Pancreas (tissue), 10 donors: ENCODE measurements around the gene PTPRO. TPM values are rescaled to one million over a fixed set of nuclear protein-coding genes. Genes with fewer than 3 reads are reported as not detected.

Source experiments
- ATAC-seq, 4 donors: fragments of 200-7000 bp; cut with Tn5 transposase; one replicate each; pipeline versions ENCODE4 v1.8.0 to v1.9.1; 2020; ENCODE audit warnings: mild to moderate bottlenecking in 4 of 4, moderate library complexity in 4 of 4
- DNase-seq, 6 donors: peaks; one replicate each; pipeline ENCODE4 v3.0.0-alpha.2; 2020
- FAIRE-seq: peaks from 2 replicates; lab custom pipeline; 2012; peaks lifted over from hg19 to GRCh38; lab: Jason Lieb, UNC
- H3K27ac ChIP-seq, 4 donors: fragments of 200-600 bp; sonication (generic); 1 replicate in 3 of 4; 2 replicates in 1 of 4; pipeline versions ENCODE4 v1.5.0 to v1.8.0; 2020
- H3K27me3 ChIP-seq, 4 donors: fragments of 200-600 bp; one replicate each; pipeline ENCODE4 v1.8.0; 2021
- H3K36me3 ChIP-seq, 3 donors: fragments of 200-600 bp; sonication (generic) in 1 of 3; one replicate each; pipeline versions ENCODE4 v1.5.0 to v1.8.0; 2020 to 2021
- H3K4me1 ChIP-seq, 3 donors: fragments of 200-600 bp; one replicate each; pipeline ENCODE4 v1.8.0; 2021
- H3K4me3 ChIP-seq, 4 donors: fragments of 200-600 bp; sonication (generic) in 2 of 4; one replicate each; pipeline versions ENCODE4 v1.5.0 to v1.8.0; 2020 to 2021
- H3K9me3 ChIP-seq, 4 donors: fragments of 200-600 bp; one replicate each; pipeline ENCODE4 v1.8.0; 2021
- CTCF ChIP-seq, 4 donors: fragments of 200-600 bp; sonication (generic) in 3 of 4; IDR thresholded peaks; one replicate each; pipeline versions ENCODE4 v1.5.0 to v1.8.0; 2021; ENCODE audit warnings: antibody characterized with exemption in 4 of 4
- WGBS, 2 donors: extraction: QIAGEN DNeasy Blood & Tissue Kit; methylation state at CpG; one replicate each; pipeline ENCODE4 v1.1.7; 2013; 5-methylcytosine and 5-hydroxymethylcytosine counted together
- intact Hi-C, 3 donors: fragments of 100-400 bp; cut with DNase I; formaldehyde crosslinking; loops; one replicate each; pipeline versions ENCODE4 v1.11.1 to v1.14.2; 2022
- polyA plus RNA-seq, 2 donors: library from polyadenylated mRNA; stranded (reverse); fragments of 200-250 nt; gene quantifications; one replicate each; pipeline ENCODE4 v1.2.3, GENCODE V29; 2013
- total RNA-seq, 6 donors: library from RNA; stranded (reverse); fragmentation: NEBNext Ultra II Directional in 4 of 6; extraction: Animal tissue kit (Norgen Biotek cat#: 25700) in 4 of 6; gene quantifications; one replicate each; pipeline versions ENCODE4 v1.2.1 to v1.2.4, GENCODE V29; 2021 to 2023
- donor health status: healthy with polysubstance abuse.
- donor health status: DM: no; HTN: no; CAD: no; lungs with moderate emphysema.
- donor health status: DM: no; HTN: no; CAD: no.
- donor health status: control.
- donor health status: control.
- donor health status: Bipolar disorder and iron deficiency.
- donor health status: DM: yes; HTN: yes; CAD: no.
- donor health status: DM: no; HTN: no; CAD: no.
- donor health status: DM: no; HTN: no; CAD: no.
- donor health status: DM: yes; HTN: yes; CAD: no.

PTPRO gene
- total and polyA plus RNA-seq, 8 donors: 0.11 to 2.6 (median 0.31) TPM; not detected in 1

- WGBS, 2 donors: 14 to 20% methylated on average over 3 of the region's 3 CpGs
- Histone ChIP-seq H3K4me3 (no peak overlapping the region), H3K9me3 (no peaks in the 10 kb centered on the region), H3K27ac (no peak overlapping the region), H3K4me1 (no peaks in the 10 kb centered on the region), H3K36me3 (no peaks in the 10 kb centered on the region), H3K27me3 (peaks cover 0 to 5% (median 0%) of the 10 kb centered on the region in 4 donors)
- peak; percentile 96 for FAIRE-seq
- ATAC-seq: peak in 3 of 4 donors; percentile 71 to 76 (median 71)
- DNase-seq: no peak
- TF ChIP-seq CTCF (IDR thresholded peaks at IDR 0.05): peak in 2 of 4 donors; percentile 18 to 31
- intact Hi-C loops: loop anchor here in 1 of 3 donors (5.0 kb wide), 1 partner anchor 245 kb away; no protein-coding TSS in a partner anchor
Measured at GRCh38 chr12:15522574-15523187, 200.4 kb downstream of the PTPRO start.

GRCh38 chr12:15525441-15525840 lies 203.1 kb downstream of the PTPRO start:
- ATAC-seq: no peak
- intact Hi-C loops: no loop called here
- WGBS, 2 donors: 39 to 52% methylated on average over 2 of the region's 2 CpGs

GRCh38 chr12:15526033-15526432 lies 203.7 kb downstream of the PTPRO start:
- peaks cover 0 to 5% (median 0%) of the 10 kb centered on the region in 4 donors for H3K27me3 ChIP-seq
- intact Hi-C loops: no loop called here
- H3K4me3 ChIP-seq: no peak overlapping the region
- H3K4me1 ChIP-seq: no peaks in the 10 kb centered on the region
- no peak for TF ChIP-seq CTCF (IDR thresholded peaks at IDR 0.05)
- no peak overlapping the region for H3K27ac ChIP-seq
- no peaks in the 10 kb centered on the region for H3K9me3 ChIP-seq
- ATAC-seq (no peak), FAIRE-seq (no peak), DNase-seq (no peak)
- 58 to 78% methylated on average over 4 of the region's 4 CpGs for WGBS, 2 donors
- no peaks in the 10 kb centered on the region for H3K36me3 ChIP-seq

More at GRCh38 chr12:15525441-15525840, 203.1 kb downstream of the PTPRO start:
- DNase-seq (no peak), FAIRE-seq (no peak)
- Histone ChIP-seq H3K36me3 (no peaks in the 10 kb centered on the region), H3K27me3 (peaks cover 0 to 5% (median 0%) of the 10 kb centered on the region in 4 donors), H3K4me3 (no peak overlapping the region), H3K9me3 (no peaks in the 10 kb centered on the region), H3K4me1 (no peaks in the 10 kb centered on the region), H3K27ac (no peak overlapping the region)
- TF ChIP-seq CTCF (IDR thresholded peaks at IDR 0.05): no peak

- no peak overlapping the region for H3K4me3 ChIP-seq
- peaks cover 0 to 5% (median 0%) of the 10 kb centered on the region in 4 donors for H3K27me3 ChIP-seq
- intact Hi-C loops: no loop called here
- no peaks in the 10 kb centered on the region for H3K4me1 ChIP-seq
- WGBS, 2 donors: 60 to 78% methylated on average over 8 of the region's 8 CpGs
- H3K36me3 ChIP-seq: no peaks in the 10 kb centered on the region
- ATAC-seq (peak in 3 of 4 donors; percentile 11 to 50 (median 39)), DNase-seq (no peak), FAIRE-seq (no peak)
- no peak overlapping the region for H3K27ac ChIP-seq
- no peak for TF ChIP-seq CTCF (IDR thresholded peaks at IDR 0.05)
- H3K9me3 ChIP-seq: no peaks in the 10 kb centered on the region
Measured at GRCh38 chr12:15527201-15528080, 205.1 kb downstream of the PTPRO start.
